NT2/D1 (cell line): Measurements from ENCODE around the gene METTL9.
"Not testable (repeated sequence)": the region's sequence is repeated elsewhere in the genome, so short reads cannot be mapped to it uniquely, and the experiment has no call there.

Experiments used
- DNase-seq: peaks from one replicate; pipeline ENCODE4 v3.0.0-alpha.2; 2011; ENCODE audit warnings: low read depth, low spot score
- H3K27me3 ChIP-seq: 2 replicates; pipeline ENCODE4 v1.6.0; 2011; ENCODE audit warnings: mild to moderate bottlenecking; ENCODE audit not compliant: insufficient read length, insufficient read depth
- H3K36me3 ChIP-seq: 2 replicates; pipeline ENCODE4 v1.6.1; 2011; ENCODE audit warnings: mild to moderate bottlenecking, low read length, mixed read lengths; ENCODE audit not compliant: insufficient read depth, insufficient read length
- H3K4me1 ChIP-seq: 2 replicates; pipeline ENCODE4 v1.5.1; 2011; ENCODE audit not compliant: insufficient read depth, insufficient read length
- H3K4me3 ChIP-seq: 2 replicates; pipeline ENCODE4 v1.5.1; 2011; ENCODE audit warnings: low read depth; ENCODE audit not compliant: insufficient read length
- H3K9ac ChIP-seq: 2 replicates; pipeline ENCODE4 v1.6.0; 2011; ENCODE audit warnings: low read depth; ENCODE audit not compliant: insufficient read length
- H3K9me3 ChIP-seq: 2 replicates; pipeline ENCODE4 v1.5.1; 2011; ENCODE audit warnings: mild to moderate bottlenecking, low read length; ENCODE audit not compliant: insufficient read depth
- SUZ12 ChIP-seq: IDR thresholded peaks from 2 replicates; pipeline ENCODE4 v1.6.1; 2011; ENCODE audit not compliant: insufficient read length, insufficient read depth; ENCODE audit errors: extremely low read depth
- YY1 ChIP-seq: IDR thresholded peaks from 2 replicates; pipeline ENCODE4 v1.6.1; 2011; ENCODE audit not compliant: insufficient read length, insufficient read depth
- ZNF274 ChIP-seq: IDR thresholded peaks from 2 replicates; pipeline ENCODE4 v1.6.1; 2011; ENCODE audit warnings: mild to moderate bottlenecking, low read depth, low read length

METTL9 gene

GRCh38 chr16:21664801-21665492 lies 65.6 kb downstream of the METTL9 start:
- Histone ChIP-seq H3K4me3 (no peak overlapping the region), H3K9me3 (no peaks in the 10 kb centered on the region), H3K27me3 (no peaks in the 10 kb centered on the region), H3K4me1 (no peaks in the 10 kb centered on the region), H3K36me3 (no peaks in the 10 kb centered on the region), H3K9ac (no peak overlapping the region)
- no peak for DNase-seq
- no peak for TF ChIP-seq ZNF274
- no peak for TF ChIP-seq YY1
- no peak for TF ChIP-seq SUZ12

DNA sequence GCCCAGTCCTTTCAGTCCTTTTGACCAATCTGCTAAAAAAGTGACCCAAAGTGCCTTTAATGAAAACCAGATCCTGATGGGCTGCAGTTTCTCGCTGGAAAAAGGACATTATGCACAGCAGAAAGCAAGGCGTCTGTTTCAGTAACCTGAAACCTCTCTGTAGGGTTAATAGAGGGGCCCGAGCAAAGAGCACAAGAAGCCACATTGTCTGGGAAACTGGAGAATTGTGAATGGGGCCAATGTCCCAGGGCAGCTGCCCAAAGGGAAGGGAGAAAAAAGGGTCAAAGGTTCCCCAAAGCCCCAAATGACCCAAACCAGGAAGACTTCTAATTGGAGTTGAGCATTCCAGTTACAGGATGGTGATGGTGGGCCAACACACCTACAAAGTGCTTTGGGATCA lies 67.4 kb downstream of the METTL9 start:
- no peak overlapping the region for H3K4me3 ChIP-seq
- H3K27me3 ChIP-seq = no peaks in the 10 kb centered on the region
- H3K9me3 ChIP-seq = no peaks in the 10 kb centered on the region
- TF ChIP-seq SUZ12 (no peak), YY1 (no peak), ZNF274 (no peak)
- H3K9ac ChIP-seq = no peak overlapping the region
- DNase-seq = no peak
- H3K4me1 ChIP-seq = no peaks in the 10 kb centered on the region
- H3K36me3 ChIP-seq = no peaks in the 10 kb centered on the region

GRCh38 chr16:21667575-21667974 lies 68.2 kb downstream of the METTL9 start:
- H3K27me3 ChIP-seq = no peaks in the 10 kb centered on the region
- no peaks in the 10 kb centered on the region for H3K36me3 ChIP-seq
- no peak for DNase-seq
- H3K4me3 ChIP-seq = no peak overlapping the region
- no peaks in the 10 kb centered on the region for H3K4me1 ChIP-seq
- TF ChIP-seq ZNF274 = no peak
- no peak overlapping the region for H3K9ac ChIP-seq
- no peaks in the 10 kb centered on the region for H3K9me3 ChIP-seq

DNA sequence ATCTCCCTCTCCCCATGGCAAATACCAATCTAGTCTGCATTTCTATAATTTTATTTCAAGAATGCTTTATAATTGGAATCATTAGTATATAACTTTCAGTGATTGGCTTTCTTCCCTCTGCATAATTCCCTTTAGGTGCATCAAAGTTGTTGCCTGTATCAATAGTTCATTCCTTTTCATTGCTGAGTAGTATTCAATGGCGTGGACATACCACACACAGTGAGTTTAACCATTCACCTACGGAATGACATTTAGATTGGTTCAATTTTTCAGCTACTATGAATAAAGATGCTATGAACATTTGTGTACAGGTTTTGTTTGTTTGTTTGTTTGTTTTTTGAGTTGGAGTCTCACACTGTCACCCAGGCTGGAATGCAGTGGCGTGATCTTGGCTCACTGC lies 74.1 kb downstream of the METTL9 start:
- H3K27me3 ChIP-seq = no peaks in the 10 kb centered on the region
- H3K4me3 ChIP-seq = no peak overlapping the region
- no peak for DNase-seq
- no peak overlapping the region for H3K9ac ChIP-seq
- H3K36me3 ChIP-seq = no peaks in the 10 kb centered on the region
- H3K9me3 ChIP-seq = peaks cover 5% of the 10 kb centered on the region; the same call in 1 of the 2 replicates
- no peaks in the 10 kb centered on the region for H3K4me1 ChIP-seq
- TF ChIP-seq SUZ12 = no peak
- TF ChIP-seq ZNF274 = no peak
- no peak for TF ChIP-seq YY1

DNA sequence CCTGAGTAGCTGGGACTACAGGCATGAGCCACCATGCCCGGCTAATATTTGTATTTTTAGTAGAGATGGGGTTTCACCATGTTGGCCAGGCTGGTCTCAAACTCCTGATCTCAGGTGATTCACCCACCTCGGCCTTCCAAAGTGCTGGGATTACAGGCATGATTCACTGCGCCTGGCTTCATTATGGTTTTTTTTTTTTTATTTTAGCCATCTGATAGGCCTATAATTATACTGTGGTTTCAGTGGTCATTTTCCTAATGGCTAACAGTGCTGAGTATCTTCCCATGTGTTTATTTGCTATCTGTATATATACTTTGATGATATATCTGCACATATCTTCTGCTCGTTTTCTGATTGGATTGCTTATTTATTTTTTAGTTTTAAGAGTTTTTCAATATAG lies 75.1 kb downstream of the METTL9 start:
- H3K36me3 ChIP-seq, H3K4me1 ChIP-seq, H3K4me3 ChIP-seq, DNase-seq, H3K9me3 ChIP-seq, H3K27me3 ChIP-seq, H3K9ac ChIP-seq: not testable (repeated sequence)

DNA sequence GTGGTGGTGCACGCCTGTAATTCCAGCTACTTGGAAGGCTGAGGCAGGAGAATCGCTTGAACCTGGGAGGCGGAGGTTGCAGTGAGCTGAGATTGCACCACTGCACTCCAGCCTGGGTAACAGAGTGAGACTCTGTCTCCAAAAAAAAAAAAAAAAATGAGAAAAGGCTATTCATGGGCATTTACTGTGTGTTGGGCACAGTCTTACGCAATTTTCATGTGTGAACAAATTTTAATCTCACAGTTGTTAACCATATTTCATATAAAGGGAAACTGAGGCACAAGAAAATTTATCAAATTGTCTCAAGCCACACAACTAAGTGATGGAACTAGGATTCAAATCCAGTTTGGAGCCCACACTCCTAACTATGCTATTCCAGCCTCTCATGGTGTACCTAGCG lies 81.3 kb downstream of the METTL9 start:
- not testable (repeated sequence) for DNase-seq, H3K4me1 ChIP-seq, H3K9me3 ChIP-seq, H3K36me3 ChIP-seq, H3K4me3 ChIP-seq, H3K9ac ChIP-seq, H3K27me3 ChIP-seq

- no peaks in the 10 kb centered on the region for H3K27me3 ChIP-seq
- DNase-seq = no peak
- no peaks in the 10 kb centered on the region for H3K9me3 ChIP-seq
- H3K4me3 ChIP-seq = no peak overlapping the region
- H3K36me3 ChIP-seq = no peaks in the 10 kb centered on the region
- TF ChIP-seq ZNF274 (no peak), YY1 (no peak), SUZ12 (no peak)
- no peak overlapping the region for H3K9ac ChIP-seq
- no peaks in the 10 kb centered on the region for H3K4me1 ChIP-seq
These were observed 83.8 kb downstream of the METTL9 start for GRCh38 chr16:21683184-21683583.

- Histone ChIP-seq H3K9ac (no peak overlapping the region), H3K4me3 (no peak overlapping the region), H3K4me1 (no peaks in the 10 kb centered on the region), H3K9me3 (no peaks in the 10 kb centered on the region), H3K27me3 (no peaks in the 10 kb centered on the region), H3K36me3 (no peaks in the 10 kb centered on the region)
- TF ChIP-seq YY1 (no peak), SUZ12 (no peak), ZNF274 (no peak)
- no peak for DNase-seq
These were observed 84.8 kb downstream of the METTL9 start for GRCh38 chr16:21684199-21684598.
